HCT116 (cell line): Measurements from ENCODE around the gene FRY. TPM values are rescaled to one million over a fixed set of nuclear protein-coding genes. Genes with fewer than 3 reads are reported as not detected.

Experiments used
- ATAC-seq: fragments of 200-7000 bp; cut with Tn5 transposase; 2 replicates; pipeline ENCODE4 v1.9.1; 2020; ENCODE audit warnings: mild to moderate bottlenecking, moderate library complexity
- BruUV-seq: library from RNA; stranded (reverse); fragments of 400-500 nt; replicated peaks from 2 replicates; lab custom pipeline; 2021; lab: Mats Ljungman, UMichigan
- CTCF ChIA-PET: fragments of 300-600 bp; sonication (Branson Sonifier 250); formaldehyde crosslinking; loops from one replicate; lab custom pipeline; 2021; ENCODE audit warnings: antibody characterized with exemption; lab: Charles Lee
- POLR2A ChIA-PET: fragments of 300-600, 350-600 bp; sonication (Branson Sonifier 250); formaldehyde crosslinking; loops from one replicate; lab custom pipeline; 2021; ENCODE audit warnings: antibody characterized with exemption; lab: Charles Lee
- RAD21 ChIA-PET, 2 experiments: fragments of 300-600 bp; sonication (Branson Sonifier 250); formaldehyde crosslinking; loops; one replicate each; lab custom pipeline; 2023; ENCODE audit warnings: low total read pairs in 2 of 2; ENCODE audit not compliant: uncharacterized antibody in 2 of 2, unreplicated experiment in 2 of 2, low non-redundant PET in 1 of 2; lab: Charles Lee
- DNase-seq: peaks from one replicate; pipeline ENCODE4 v3.0.0-alpha.2; 2010; ENCODE audit warnings: low read depth, low spot score
- H2AFZ ChIP-seq: fragments of 200-600 bp; shearing (Covaris generic), sonication (generic); 2 replicates; pipeline ENCODE4 v1.6.1; 2017; ENCODE audit warnings: low read depth, mixed run types, mixed read lengths, antibody characterized with exemption, low read length; ENCODE audit not compliant: poor library complexity, severe bottlenecking
- H3K27ac ChIP-seq: 2 replicates; pipeline ENCODE4 v1.5.1; 2012; ENCODE audit warnings: low read depth, low read length
- H3K27me3 ChIP-seq: fragments of 200-600 bp; sonication (generic); 2 replicates; pipeline ENCODE4 v1.6.1; 2016; ENCODE audit warnings: mixed run types, low read length, mixed read lengths; ENCODE audit not compliant: insufficient read depth
- H3K36me3 ChIP-seq, 2 experiments: fragments of 200-500 bp in 1 of 2; fragments of 200-600 bp in 1 of 2; sonication (Bioruptor generic) in 1 of 2; sonication (generic) in 1 of 2; 2 replicates each; pipeline versions ENCODE4 v1.5.1 to v1.6.1; 2014 to 2016; ENCODE audit warnings: low read length in 2 of 2, inconsistent platforms in 1 of 2, mixed read lengths in 1 of 2, mixed run types in 1 of 2; ENCODE audit not compliant: insufficient read depth in 2 of 2, control insufficient read depth in 1 of 2
- H3K4me1 ChIP-seq, 2 experiments: fragments of 200-600 bp in 1 of 2; sonication (generic) in 1 of 2; 2 replicates each; pipeline versions ENCODE4 v1.5.1 to v1.6.1; 2012 to 2017; ENCODE audit warnings: low read length in 2 of 2, inconsistent platforms in 1 of 2, mild to moderate bottlenecking in 1 of 2, mixed read lengths in 1 of 2, mixed run types in 1 of 2, moderate library complexity in 1 of 2; ENCODE audit not compliant: insufficient read depth in 2 of 2, control insufficient read depth in 1 of 2
- H3K4me2 ChIP-seq: fragments of 200-600 bp; sonication (generic); 2 replicates; pipeline ENCODE4 v1.6.1; 2017; ENCODE audit warnings: mixed run types, low read length, mixed read lengths
- H3K4me3 ChIP-seq, 2 experiments: fragments of 200-600 bp in 1 of 2; sonication (generic) in 1 of 2; replicated peaks in 1 of 2; 2 replicates each; pipeline ENCODE4 v1.5.1; 2011 to 2016; ENCODE audit warnings: low read length in 2 of 2, control low read depth in 1 of 2, low read depth in 1 of 2, mild to moderate bottlenecking in 1 of 2, mixed read lengths in 1 of 2, mixed run types in 1 of 2
- H3K79me2 ChIP-seq: fragments of 200-600 bp; sonication (generic); 2 replicates; pipeline ENCODE4 v1.6.1; 2017; ENCODE audit warnings: mild to moderate bottlenecking, mixed run types, low read length, moderate library complexity, mixed read lengths; ENCODE audit not compliant: insufficient read depth
- H3K9ac ChIP-seq: fragments of 200-600 bp; sonication (generic); 2 replicates; pipeline ENCODE4 v1.6.1; 2016; ENCODE audit warnings: low read length, mixed read lengths
- H3K9me2 ChIP-seq: fragments of 200-600 bp; sonication (generic), shearing (Covaris generic); 2 replicates; pipeline ENCODE4 v1.6.1; 2017; ENCODE audit warnings: mixed run types, mild to moderate bottlenecking, moderate library complexity; ENCODE audit not compliant: insufficient read depth
- H3K9me3 ChIP-seq, 2 experiments: fragments of 200-500 bp in 1 of 2; fragments of 200-600 bp in 1 of 2; sonication (Bioruptor generic) in 1 of 2; sonication (generic) in 1 of 2; 2 replicates each; pipeline ENCODE4 v1.6.1; 2014 to 2017; ENCODE audit warnings: low read length in 2 of 2, mixed read lengths in 2 of 2, inconsistent platforms in 1 of 2, low read depth in 1 of 2, mild to moderate bottlenecking in 1 of 2, mixed run types in 1 of 2, moderate library complexity in 1 of 2; ENCODE audit not compliant: control insufficient read depth in 1 of 2, insufficient read depth in 1 of 2
- H4K20me1 ChIP-seq: fragments of 200-600 bp; sonication (generic), shearing (Covaris generic); 2 replicates; pipeline ENCODE4 v1.6.1; 2017; ENCODE audit warnings: mixed run types, mild to moderate bottlenecking, moderate library complexity; ENCODE audit not compliant: insufficient read depth
- CBX3 ChIP-seq: IDR thresholded peaks from 2 replicates; pipeline ENCODE4 v1.6.1; 2012; ENCODE audit warnings: low read depth
- CEBPB ChIP-seq: IDR thresholded peaks from 2 replicates; pipeline ENCODE4 v1.6.1; 2012; ENCODE audit warnings: low read depth
- EGR1 ChIP-seq: IDR thresholded peaks from 2 replicates; pipeline ENCODE4 v1.6.1; 2012; ENCODE audit warnings: low read depth
- ELF1 ChIP-seq: IDR thresholded peaks from 2 replicates; pipeline ENCODE4 v1.6.1; 2012; ENCODE audit warnings: low read depth, borderline replicate concordance
- EZH2 ChIP-seq: fragments of 200-600 bp; sonication (generic); IDR thresholded peaks from 2 replicates; pipeline ENCODE4 v1.6.1; 2017; ENCODE audit warnings: antibody characterized with exemption, mixed run types
- FOSL1 ChIP-seq: IDR thresholded peaks from 2 replicates; pipeline ENCODE4 v1.6.1; 2012; ENCODE audit warnings: low read depth
- JUND ChIP-seq: IDR thresholded peaks from 2 replicates; pipeline ENCODE4 v1.6.1; 2012
- MAX ChIP-seq: IDR thresholded peaks from 2 replicates; pipeline ENCODE4 v1.6.1; 2012
- POLR2AphosphoS5 ChIP-seq: IDR thresholded peaks from 2 replicates; pipeline ENCODE4 v1.6.1; 2011; ENCODE audit warnings: mild to moderate bottlenecking, low read depth, low read length, moderate library complexity
- RAD21 ChIP-seq: IDR thresholded peaks from 2 replicates; pipeline ENCODE4 v1.6.1; 2012; ENCODE audit warnings: low read depth, mild to moderate bottlenecking
- REST ChIP-seq: IDR thresholded peaks from 2 replicates; pipeline ENCODE4 v1.6.1; 2012; ENCODE audit warnings: low read depth
- SIN3A ChIP-seq: IDR thresholded peaks from 2 replicates; pipeline ENCODE4 v1.6.1; 2012; ENCODE audit warnings: low read depth
- SP1 ChIP-seq: IDR thresholded peaks from 2 replicates; pipeline ENCODE4 v1.6.1; 2012; ENCODE audit warnings: low read depth
- YY1 ChIP-seq: IDR thresholded peaks from 2 replicates; pipeline ENCODE4 v1.6.1; 2011; ENCODE audit warnings: low read length, low read depth, moderate library complexity, mild to moderate bottlenecking; ENCODE audit not compliant: insufficient replicate concordance; ENCODE audit errors: extremely low read depth
- ZBTB33 ChIP-seq: IDR thresholded peaks from 2 replicates; pipeline ENCODE4 v1.6.1; 2011; ENCODE audit warnings: mild to moderate bottlenecking, low read length, moderate library complexity; ENCODE audit not compliant: insufficient replicate concordance; ENCODE audit errors: extremely low read depth
- ZFX ChIP-seq: fragments of 450-650 bp; IDR thresholded peaks from 2 replicates; pipeline ENCODE4 v1.6.1; 2017
- ZNF274 ChIP-seq: fragments of 200-500 bp; sonication (Bioruptor generic); IDR thresholded peaks from 2 replicates; pipeline ENCODE4 v1.6.1; 2014; ENCODE audit warnings: mild to moderate bottlenecking, low read depth, low read length, inconsistent platforms
- intact Hi-C: fragments of 100-400 bp; cut with micrococcal nuclease; formaldehyde crosslinking; loops from 2 replicates; pipeline ENCODE4 v1.10.0; 2022
- total RNA-seq: library from RNA; stranded (reverse); gene quantifications from one replicate; pipeline ENCODE4 v1.2.1, GENCODE V29; 2021; ENCODE audit not compliant: unreplicated experiment

The FRY gene
- total RNA-seq, 1 experiment from 2014 or later: 1.4 TPM

- no peak for TF ChIP-seq REST
- no peak for TF ChIP-seq FOSL1
- no peak for TF ChIP-seq JUND
- TF ChIP-seq SIN3A: no peak
- no peak for TF ChIP-seq CBX3
- no peak for TF ChIP-seq ELF1
- no peak for TF ChIP-seq SP1
Measured at GRCh38 chr13:32298695-32299094, 267.1 kb downstream of the FRY start (continued).

GRCh38 chr13:32299893-32300292, 268.3 kb downstream of the FRY start:
- no TSS peak for BruUV-seq
- Histone ChIP-seq H3K4me2 (no peak overlapping the region), H3K36me3 (no peaks in the 10 kb centered on the region), H3K27me3 (peaks cover 58% of the 10 kb centered on the region), H3K79me2 (no peaks in the 10 kb centered on the region), H3K9me3 (no peaks in the 10 kb centered on the region), H3K4me1 (no peaks in the 10 kb centered on the region), H3K27ac (no peak overlapping the region), H2AFZ (no peak overlapping the region), H3K9me2 (no peaks in the 10 kb centered on the region), H4K20me1 (no peaks in the 10 kb centered on the region), H3K4me3 (no peak overlapping the region), H3K9ac (no peak overlapping the region)
- ATAC-seq: no peak
- POLR2A ChIA-PET: no interaction called here
- intact Hi-C loops: no loop called here
- RAD21 ChIA-PET: no interaction called here
- DNase-seq: no peak
- CTCF ChIA-PET: no interaction called here
- no peak for TF ChIP-seq JUND
- TF ChIP-seq ZFX: no peak
- TF ChIP-seq RAD21: no peak
- no peak for TF ChIP-seq MAX
- TF ChIP-seq EGR1: no peak
- TF ChIP-seq REST: no peak
- TF ChIP-seq YY1: no peak
- TF ChIP-seq SIN3A: no peak
- no peak for TF ChIP-seq POLR2AphosphoS5
- TF ChIP-seq CEBPB: no peak
- TF ChIP-seq ZBTB33: no peak
- no peak for TF ChIP-seq CBX3
- TF ChIP-seq SP1: no peak
- TF ChIP-seq ZNF274: no peak
- no peak for TF ChIP-seq EZH2
- no peak for TF ChIP-seq ELF1
